Urinary bladder (tissue), 4 donors: Measurements from ENCODE around the gene ATF4. TPM values are rescaled to one million over a fixed set of nuclear protein-coding genes. Genes with fewer than 3 reads are reported as not detected.

Experiments used
- DNase-seq: peaks from one replicate; pipeline ENCODE4 v3.0.0-alpha.2; 2015; ENCODE audit errors: extremely low spot score
- H3K27ac ChIP-seq: one replicate; pipeline ENCODE4 v1.5.1; 2013; ENCODE audit warnings: low read depth, mild to moderate bottlenecking, moderate library complexity
- H3K36me3 ChIP-seq: one replicate; pipeline ENCODE4 v1.6.1; 2013; ENCODE audit warnings: mild to moderate bottlenecking, moderate library complexity; ENCODE audit not compliant: insufficient read depth
- H3K4me1 ChIP-seq: one replicate; pipeline ENCODE4 v1.6.1; 2013; ENCODE audit warnings: mild to moderate bottlenecking, moderate library complexity; ENCODE audit not compliant: insufficient read depth
- H3K4me3 ChIP-seq: one replicate; pipeline ENCODE4 v1.5.1; 2013; ENCODE audit warnings: low read depth, low read length
- WGBS: extraction: QIAGEN DNeasy Blood & Tissue Kit; methylation state at CpG from one replicate; pipeline ENCODE4 v1.1.7; 2013; 5-methylcytosine and 5-hydroxymethylcytosine counted together
- polyA plus RNA-seq: library from polyadenylated mRNA; stranded (reverse); fragments of 200-250 nt; gene quantifications from one replicate; pipeline ENCODE4 v1.2.3, GENCODE V29; 2013
- total RNA-seq: library from RNA; depleted of rRNA; stranded (reverse); fragments of >200 nt; gene quantifications from one replicate; pipeline ENCODE4 v1.2.3, GENCODE V29; 2014
- donor health status: healthy with polysubstance abuse.
- donor health status: healthy.

Gene ATF4
- total and polyA plus RNA-seq, 2 donors: 154 to 633 TPM

DNA sequence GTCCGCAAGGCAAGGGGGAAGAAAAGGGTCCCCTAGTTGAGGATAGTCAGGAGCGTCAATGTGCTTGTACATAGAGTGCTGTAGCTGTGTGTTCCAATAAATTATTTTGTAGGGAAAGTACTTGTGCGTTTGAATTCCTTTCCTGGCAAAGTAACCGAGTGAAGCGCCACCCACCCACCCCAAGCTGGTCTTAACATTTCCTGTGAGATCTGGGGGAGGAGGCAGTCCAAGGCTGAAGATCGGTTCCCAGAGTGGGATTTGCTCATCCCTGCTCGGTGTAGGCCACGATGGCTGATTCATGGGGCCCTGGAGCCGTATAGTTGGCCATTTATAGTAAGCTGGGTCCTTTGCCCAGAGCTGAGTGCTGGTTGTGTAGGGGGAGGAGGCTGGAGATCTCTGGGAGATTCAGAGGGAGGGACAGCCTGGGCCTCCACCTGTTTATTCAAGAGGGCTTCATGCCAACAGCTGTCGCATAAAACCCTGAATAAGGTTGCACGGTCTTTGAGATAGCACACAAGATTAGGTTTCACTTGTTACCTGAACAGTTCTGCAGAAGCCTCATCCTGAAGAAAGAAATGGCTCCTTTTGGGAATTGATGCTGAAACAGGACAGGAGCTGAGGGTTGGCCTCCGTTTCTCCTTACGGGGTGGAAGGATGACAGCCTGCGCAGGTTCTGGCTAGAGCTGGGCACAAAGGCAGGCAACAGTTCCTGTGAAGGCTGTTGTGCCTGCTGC is 2.4 kb downstream of the ATF4 start:
- WGBS: 8% methylated on average over 14 of the region's 14 CpGs
- peak overlapping the region; percentile 27 for H3K27ac ChIP-seq
- H3K36me3 ChIP-seq: no peaks in the 10 kb centered on the region
- peak overlapping the region; percentile 20 for H3K4me3 ChIP-seq
- no peaks in the 10 kb centered on the region for H3K4me1 ChIP-seq
- DNase-seq: no peak

GRCh38 chr22:39524089-39524752 is 3.9 kb downstream of the ATF4 start:
- no peak for DNase-seq
- H3K4me1 ChIP-seq: no peaks in the 10 kb centered on the region

DNA sequence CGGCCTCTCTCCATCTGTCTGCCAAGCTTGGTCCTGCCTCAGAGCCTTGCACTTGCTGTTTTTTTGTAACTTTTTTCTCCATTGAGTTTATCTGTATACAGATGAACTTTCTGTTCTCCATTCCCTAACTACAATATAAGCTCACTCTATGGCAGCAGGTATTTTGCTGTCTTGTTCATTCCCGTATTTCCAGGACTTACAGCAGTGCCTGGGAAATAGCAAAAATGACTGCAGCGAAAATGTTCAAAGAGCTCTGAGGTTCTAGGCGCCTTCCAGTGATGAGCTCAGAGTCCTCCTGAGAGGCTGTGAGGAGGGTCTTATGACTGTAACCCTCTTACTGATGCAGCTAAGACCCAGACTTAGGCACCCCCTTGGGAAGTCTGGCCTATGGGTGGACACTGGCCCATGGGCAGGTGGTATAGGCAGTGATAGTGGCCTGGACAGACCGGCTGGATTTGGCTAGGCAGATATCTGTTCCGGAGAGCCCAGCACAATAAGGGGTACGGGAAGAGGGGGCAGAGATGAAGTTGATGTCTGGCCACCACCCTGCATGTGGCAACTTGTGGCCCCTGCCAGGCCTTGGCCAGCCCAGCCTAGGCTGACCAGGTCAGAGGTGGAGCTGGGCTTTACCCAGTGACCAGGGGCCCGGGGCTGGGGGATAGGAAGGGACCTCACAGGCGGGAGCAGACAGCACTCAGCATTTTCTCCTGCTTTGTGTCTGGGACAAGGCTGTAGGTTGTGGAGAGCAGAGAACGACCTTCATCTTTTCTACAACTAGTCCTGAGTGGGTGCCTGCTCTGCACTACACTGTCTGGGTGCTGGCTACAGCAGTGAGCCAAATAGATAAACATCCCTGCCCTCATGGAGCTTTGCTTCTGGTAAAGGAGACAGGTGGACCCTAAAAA is 4.6 kb downstream of the ATF4 start:
- no peak overlapping the region for H3K4me3 ChIP-seq
- no peak for DNase-seq
- no peaks in the 10 kb centered on the region for H3K4me1 ChIP-seq
- no peaks in the 10 kb centered on the region for H3K36me3 ChIP-seq
- H3K27ac ChIP-seq: no peak overlapping the region
- WGBS: 70% methylated on average over 10 of the region's 10 CpGs

More at GRCh38 chr22:39524089-39524752, 3.9 kb downstream of the ATF4 start:
- Histone ChIP-seq H3K4me3 (no peak overlapping the region), H3K27ac (no peak overlapping the region), H3K36me3 (no peaks in the 10 kb centered on the region)
- 68% methylated on average over 13 of the region's 13 CpGs for WGBS

GRCh38 chr22:39525658-39525975 is 5.3 kb downstream of the ATF4 start:
- 71% methylated on average over 4 of the region's 4 CpGs for WGBS
- H3K36me3 ChIP-seq: no peaks in the 10 kb centered on the region
- no peak for DNase-seq
- no peak overlapping the region for H3K27ac ChIP-seq
- H3K4me3 ChIP-seq: no peak overlapping the region
- H3K4me1 ChIP-seq: no peaks in the 10 kb centered on the region

- no peak for DNase-seq
- H3K4me3 ChIP-seq: no peak overlapping the region
- 70% methylated on average over 4 of the region's 4 CpGs for WGBS
- H3K27ac ChIP-seq: no peak overlapping the region
- no peaks in the 10 kb centered on the region for H3K36me3 ChIP-seq
- no peaks in the 10 kb centered on the region for H3K4me1 ChIP-seq
Measured at GRCh38 chr22:39526736-39527171, 6.4 kb downstream of the ATF4 start.

DNA sequence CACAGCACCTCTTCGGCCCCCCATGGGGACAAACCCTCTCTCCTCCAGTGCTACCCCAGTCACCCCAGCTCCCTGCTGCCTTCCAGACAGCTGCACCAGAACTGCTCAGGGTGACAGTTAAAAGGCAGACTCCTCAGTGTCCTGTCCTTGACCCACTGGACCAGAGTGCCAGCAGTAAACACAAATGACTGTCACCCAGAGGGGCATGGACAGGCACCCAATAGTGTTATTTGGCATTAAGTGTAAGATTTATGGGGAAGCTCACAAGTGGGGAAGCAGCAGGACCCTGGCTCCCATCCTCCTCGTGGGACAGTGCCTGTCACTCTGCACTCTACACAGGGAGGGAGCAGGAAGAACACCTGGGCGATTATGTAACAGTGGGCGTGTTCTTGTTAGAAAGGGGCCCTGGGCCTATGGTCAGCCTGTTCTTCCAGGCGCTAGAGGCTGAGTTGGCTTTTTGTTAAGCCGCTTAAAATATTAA is 7.2 kb downstream of the ATF4 start:
- no peak for DNase-seq
- no peaks in the 10 kb centered on the region for H3K4me1 ChIP-seq
- 52% methylated on average over 6 of the region's 6 CpGs for WGBS
- no peak overlapping the region for H3K27ac ChIP-seq
- H3K4me3 ChIP-seq: no peak overlapping the region
- H3K36me3 ChIP-seq: no peaks in the 10 kb centered on the region

DNA sequence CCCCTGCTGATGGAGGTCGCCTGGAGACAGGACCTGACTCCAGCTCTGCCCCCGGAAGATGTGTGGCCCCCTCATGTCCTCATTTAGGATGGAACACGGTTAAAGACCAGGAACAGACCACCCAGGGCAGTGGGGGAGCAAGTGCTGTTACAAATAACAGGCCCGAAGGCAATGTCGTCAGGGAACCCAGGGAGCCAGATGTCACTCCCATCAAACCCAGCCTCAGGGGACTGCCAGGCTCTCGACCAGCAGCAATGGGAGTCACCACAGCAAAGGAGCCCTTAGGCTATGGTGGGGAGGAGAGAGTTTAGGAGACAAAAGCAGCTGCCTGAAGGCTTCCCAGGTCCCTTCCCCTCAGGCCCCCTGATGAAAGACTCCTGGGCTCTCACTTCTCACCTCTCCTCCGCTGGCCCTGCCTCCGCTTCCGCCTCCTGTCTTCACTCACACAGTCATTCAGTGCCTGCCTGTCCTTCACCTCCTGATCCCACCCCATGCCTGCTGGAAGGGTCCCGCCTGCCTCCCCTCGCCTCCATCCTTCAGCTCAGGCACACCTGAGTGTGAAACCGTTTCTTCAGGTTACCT is 7.8 kb downstream of the ATF4 start:
- no peak for DNase-seq
- Histone ChIP-seq H3K27ac (no peak overlapping the region), H3K4me3 (no peak overlapping the region), H3K4me1 (no peaks in the 10 kb centered on the region), H3K36me3 (no peaks in the 10 kb centered on the region)
- WGBS: 62% methylated on average over 12 of the region's 12 CpGs

DNA sequence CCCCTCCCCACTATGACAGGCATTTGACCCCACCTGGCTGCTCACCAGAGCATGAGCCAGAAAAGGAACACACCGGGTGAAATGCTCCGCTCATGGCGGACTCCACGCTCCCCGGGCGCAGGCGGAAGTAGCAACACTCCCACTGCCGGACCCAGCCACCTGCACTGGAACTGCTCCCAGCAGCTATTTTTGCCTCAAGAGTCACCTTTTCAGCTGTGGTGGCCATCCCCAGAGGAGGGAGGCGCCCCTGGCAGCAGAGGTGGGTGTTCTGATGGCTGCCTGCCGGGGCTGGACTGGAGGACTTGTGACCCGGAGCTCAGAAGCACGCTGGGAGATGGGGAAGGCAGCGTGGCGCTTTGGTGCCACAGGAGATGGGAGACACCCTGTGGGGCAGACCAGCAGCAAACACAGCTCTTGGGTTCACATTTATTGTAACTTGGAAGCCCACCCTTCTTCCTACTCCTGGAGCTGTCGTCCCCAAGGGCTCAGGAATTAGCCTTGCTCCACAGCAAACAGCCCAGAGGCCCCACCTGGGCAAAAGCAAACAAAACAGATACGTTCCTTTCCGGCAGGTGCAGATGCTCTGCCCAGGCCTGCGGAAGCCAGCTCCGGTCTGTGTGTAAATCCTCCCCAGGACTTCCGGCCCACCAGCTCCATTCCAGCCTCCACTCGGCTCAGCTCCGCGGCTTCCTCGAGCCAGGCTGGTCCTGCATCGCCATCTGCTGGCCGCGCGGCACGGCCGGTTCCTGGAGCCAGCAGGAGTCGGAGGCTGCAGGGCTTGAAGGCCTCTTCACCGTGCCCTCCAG is 8.5 kb downstream of the ATF4 start:
- H3K27ac ChIP-seq: no peak overlapping the region
- WGBS: 34% methylated on average over 32 of the region's 32 CpGs
- H3K4me3 ChIP-seq: no peak overlapping the region
- no peaks in the 10 kb centered on the region for H3K4me1 ChIP-seq
- H3K36me3 ChIP-seq: no peaks in the 10 kb centered on the region
- DNase-seq: no peak

DNA sequence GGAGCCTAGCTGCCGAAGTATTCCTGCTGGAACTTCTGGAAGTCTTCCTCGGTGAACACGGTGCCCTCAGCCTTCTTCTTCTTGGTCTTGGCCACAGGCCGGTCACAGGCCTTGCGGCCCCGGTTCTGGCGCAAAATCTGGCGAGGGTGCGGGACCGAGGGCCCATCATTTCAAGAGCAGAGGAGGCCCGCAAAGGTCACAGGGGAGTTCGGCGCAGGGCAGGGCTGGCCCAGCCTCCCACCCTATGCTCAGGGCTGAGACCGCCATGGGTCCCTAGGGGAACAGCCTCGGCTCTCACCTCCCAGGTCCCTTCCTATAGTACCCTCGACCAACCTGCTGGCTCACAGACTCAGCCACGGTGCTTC is 9.1 kb downstream of the ATF4 start:
- Histone ChIP-seq H3K36me3 (no peaks in the 10 kb centered on the region), H3K27ac (no peak overlapping the region), H3K4me1 (no peaks in the 10 kb centered on the region), H3K4me3 (no peak overlapping the region)
- DNase-seq: no peak
- WGBS: 63% methylated on average over 17 of the region's 17 CpGs

DNA sequence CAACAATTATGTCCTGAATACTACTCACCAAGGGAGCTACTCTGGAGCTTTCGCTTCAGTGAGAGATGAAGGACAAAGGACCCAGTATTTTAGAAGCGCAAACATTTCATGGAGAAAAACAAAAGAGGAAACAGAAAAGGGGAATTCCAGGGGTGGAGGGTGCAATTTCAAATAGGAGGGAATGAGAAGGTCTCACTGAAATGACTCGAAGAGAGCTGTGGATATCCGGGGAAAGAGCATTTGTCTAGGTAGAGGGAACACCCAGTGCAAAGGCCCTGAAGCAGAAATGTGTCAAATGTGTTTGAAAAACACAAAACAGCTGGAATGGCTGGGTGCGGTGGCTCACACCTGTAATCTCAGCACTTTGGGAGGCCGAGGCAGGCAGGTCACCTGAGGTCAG is 9.8 kb downstream of the ATF4 start:
- Histone ChIP-seq H3K36me3 (no peaks in the 10 kb centered on the region), H3K27ac (no peak overlapping the region), H3K4me3 (no peak overlapping the region), H3K4me1 (no peaks in the 10 kb centered on the region)
- 82% methylated on average over 6 of the region's 6 CpGs for WGBS
- DNase-seq: no peak

DNA sequence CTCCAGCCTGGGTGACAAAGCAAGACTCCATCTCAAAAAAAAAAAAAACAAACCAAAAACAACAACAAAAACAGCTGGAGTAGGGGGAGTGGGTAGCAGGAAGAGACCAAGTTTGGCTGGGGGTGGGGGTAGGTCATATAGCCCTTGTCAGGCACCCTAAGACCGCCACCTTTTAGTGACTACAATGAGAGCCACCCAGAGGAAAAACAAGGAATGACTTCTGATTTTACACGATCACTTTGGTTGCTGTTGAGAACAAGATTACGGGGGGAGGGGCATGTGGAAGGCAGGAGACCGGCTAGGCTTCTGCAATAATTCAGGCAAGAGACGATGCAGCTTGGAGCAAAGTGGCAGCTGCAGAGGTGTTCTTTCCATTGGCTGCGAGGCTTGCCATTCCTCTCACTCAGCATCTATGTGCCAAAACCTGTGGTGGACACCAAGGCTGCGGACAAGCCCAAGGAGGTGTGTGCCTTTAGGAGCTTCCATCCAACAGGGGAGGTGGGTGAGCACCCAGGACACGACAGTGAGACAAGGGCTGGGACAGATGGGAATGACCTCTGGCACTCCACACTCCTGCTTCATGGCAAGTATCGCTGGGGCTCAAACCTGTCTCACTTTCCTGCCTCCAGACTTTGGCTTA is 10.4 kb downstream of the ATF4 start:
- DNase-seq: no peak
- WGBS: 44% methylated on average over 9 of the region's 9 CpGs
- Histone ChIP-seq H3K4me1 (no peaks in the 10 kb centered on the region), H3K4me3 (no peak overlapping the region), H3K27ac (no peak overlapping the region), H3K36me3 (no peaks in the 10 kb centered on the region)

DNA sequence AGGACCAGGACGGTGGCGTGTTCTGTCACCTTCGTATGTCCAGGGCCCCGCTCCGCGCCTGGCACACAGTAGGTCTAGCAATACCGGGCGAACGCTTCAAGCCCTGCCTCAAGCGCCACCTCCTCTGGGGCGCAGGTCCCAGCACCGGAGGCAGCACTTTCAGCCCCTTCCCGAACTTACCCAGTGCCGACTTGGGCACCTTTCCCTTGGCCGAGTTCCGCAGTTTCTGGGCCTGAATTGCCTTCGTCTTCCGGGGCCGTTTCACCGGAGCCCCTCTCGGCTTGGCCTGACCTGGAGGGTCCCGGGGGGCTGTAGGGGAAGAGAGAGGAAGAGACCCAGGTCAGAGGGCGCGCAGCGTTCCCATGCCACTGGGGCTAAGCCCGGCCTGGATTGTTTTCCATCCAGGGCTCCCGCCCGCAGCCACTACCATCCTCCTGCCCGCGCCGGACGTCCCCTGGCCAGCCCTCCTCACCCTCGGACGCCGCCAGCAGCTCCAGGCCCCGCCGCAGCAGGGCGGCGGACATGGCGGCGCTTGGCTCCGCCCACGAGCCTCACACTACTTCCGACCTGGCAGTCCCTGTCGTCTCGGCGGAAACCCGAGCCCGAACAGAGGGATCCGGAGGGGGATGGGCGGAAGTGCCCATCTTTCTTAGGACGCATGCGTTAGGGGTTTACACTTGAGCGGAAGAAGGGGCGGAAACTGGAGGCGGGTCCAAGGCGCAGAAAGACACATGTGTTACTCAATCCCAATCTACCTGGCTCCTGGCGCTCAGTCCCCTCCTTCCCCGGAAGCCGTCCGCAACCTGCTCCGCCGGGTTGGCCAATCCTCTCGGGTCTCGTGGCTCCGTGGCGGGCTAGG is 12.1 kb downstream of the ATF4 start, which contains the start of gene RPS19BP1:
Gene RPS19BP1 (minus strand): TSS at position 534 of the 859 bp plus-strand sequence. CDS start 10 bp downstream, at position 524.
- peak; percentile 98 for DNase-seq
- WGBS: under 1% methylated on average over 67 of the region's 67 CpGs
- Histone ChIP-seq H3K36me3 (no peaks in the 10 kb centered on the region), H3K4me3 (peak within 1 kb of the TSS; percentile 75), H3K4me1 (no peaks in the 10 kb centered on the region), H3K27ac (peak within 1 kb of the TSS; percentile 87)
